K562 (cell line): ENCODE data around the gene FETUB. TPM values are rescaled to one million over a fixed set of nuclear protein-coding genes. Genes with fewer than 3 reads are reported as not detected.
A peak's percentile ranks its signal among the peaks of the same experiment; 100 is the strongest.

Source experiments
- ATF3 ChIP-seq, 2 experiments: fragments of 450-650 bp in 1 of 2; sonication (generic) in 1 of 2; formaldehyde crosslinking in 1 of 2; IDR thresholded peaks in 1 of 2; conservative IDR thresholded peaks in 1 of 2; 2 replicates each; pipeline versions ENCODE4 v1.6.1 to v1.8.1; 2016 to 2023; ENCODE audit warnings: mild to moderate bottlenecking in 2 of 2, moderate library complexity in 2 of 2, inconsistent platforms in 1 of 2, missing genetic modification reagents in 1 of 2
- FOXA1 ChIP-seq: fragments of 450-650 bp; IDR thresholded peaks from 2 replicates; pipeline ENCODE4 v1.6.1; 2016; ENCODE audit warnings: mild to moderate bottlenecking, borderline replicate concordance
- HDAC6 ChIP-seq: IDR thresholded peaks from 2 replicates; pipeline ENCODE4 v1.6.1; 2012; ENCODE audit warnings: low read depth, mild to moderate bottlenecking, control low read depth, inconsistent platforms, low read length, moderate library complexity
- NFIC ChIP-seq: fragments of 450-650 bp; IDR thresholded peaks from 2 replicates; pipeline ENCODE4 v1.6.1; 2017; ENCODE audit warnings: mild to moderate bottlenecking, inconsistent platforms
- NFIX ChIP-seq: fragments of 250-450 bp; sonication (Bioruptor Pico); IDR thresholded peaks from 2 replicates; pipeline ENCODE4 v1.4.0; 2020; ENCODE audit warnings: low read depth, mild to moderate bottlenecking, moderate library complexity
- PHF8 ChIP-seq: fragments of 200-600 bp; sonication (generic); IDR thresholded peaks from 2 replicates; pipeline ENCODE4 v1.6.1; 2012; ENCODE audit warnings: mixed run types, mild to moderate bottlenecking, inconsistent platforms, low read length, moderate library complexity, borderline replicate concordance
- RUNX1 ChIP-seq: sonication (generic); IDR thresholded peaks from 2 replicates; pipeline ENCODE4 v1.6.1; 2016; ENCODE audit warnings: antibody characterized with exemption, low read depth
- SMAD4 ChIP-seq: fragments of 250-450 bp; sonication (Bioruptor Pico); conservative IDR thresholded peaks from 2 replicates; pipeline ENCODE4 v1.8.0; 2021; ENCODE audit warnings: inconsistent platforms, mild to moderate bottlenecking, moderate library complexity
- TSHZ1 ChIP-seq: fragments of 250-450 bp; sonication (Bioruptor Pico); IDR thresholded peaks from 2 replicates; pipeline ENCODE4 v1.4.0; 2020; ENCODE audit warnings: mild to moderate bottlenecking, moderate library complexity
- UBTF ChIP-seq, 2 experiments: IDR thresholded peaks; 2 replicates each; pipeline ENCODE4 v1.6.1; 2012; ENCODE audit warnings: improper control_type of control experiment in 2 of 2, low read depth in 2 of 2, low read length in 2 of 2, borderline replicate concordance in 1 of 2
- ZFP91 ChIP-seq: sonication (generic); formaldehyde crosslinking; IDR thresholded peaks from 2 replicates; pipeline ENCODE4 v1.8.0; 2022; ENCODE audit warnings: mild to moderate bottlenecking, missing genetic modification reagents
- ZMIZ1 ChIP-seq, 2 experiments: fragments of 150-350 bp in 1 of 2; IDR thresholded peaks; 2 replicates each; pipeline ENCODE4 v1.6.1; 2012 to 2016; ENCODE audit warnings: low read depth in 2 of 2, low read length in 2 of 2, mild to moderate bottlenecking in 1 of 2, moderate library complexity in 1 of 2
- ZNF140 ChIP-seq: fragments of 250-450 bp; sonication (Bioruptor Pico); IDR thresholded peaks from 2 replicates; pipeline ENCODE4 v1.8.0; 2021; ENCODE audit warnings: moderate library complexity, mild to moderate bottlenecking, inconsistent platforms
- ZNF146 ChIP-seq: IDR thresholded peaks from one replicate; pipeline ENCODE4 v1.6.1; 2018; ENCODE audit warnings: missing compliant biosample characterization; ENCODE audit not compliant: unreplicated experiment
- ZNF584 ChIP-seq: fragments of 200-800 bp; sonication (Bioruptor generic); IDR thresholded peaks from 2 replicates; pipeline ENCODE4 v1.6.1; 2016; ENCODE audit warnings: low read depth, mild to moderate bottlenecking, missing genetic modification characterization, missing compliant biosample characterization
- polyA plus RNA-seq, 8 experiments: library from polyadenylated mRNA; depleted of rRNA in 4 of 8; stranded (reverse) in 5 of 8; unstranded in 3 of 8; fragments of >200 nt; fragmentation: Nextera tagmentation in 2 of 8; fragmentation: Illumina TruSeq in 1 of 8; extraction: Ambion mirVana in 2 of 8; extraction: Trizol in 1 of 8; gene quantifications; 2 replicates each; pipeline versions ENCODE4 v1.2.1 to v1.2.3, GENCODE V29; 2011 to 2014; ENCODE audit warnings: inconsistent platforms in 1 of 8, missing spikeins in 1 of 8
- total RNA-seq, 7 experiments: library from RNA; depleted of rRNA in 6 of 7; stranded (reverse); fragments of >200 nt in 6 of 7; fragmentation: Illumina TruSeq in 2 of 7; extraction: Trizol in 2 of 7; gene quantifications; 2 replicates each; pipeline versions ENCODE4 v1.2.1 to v1.2.3, GENCODE V29; 2011 to 2021; ENCODE audit warnings: low replicate concordance in 1 of 7

The FETUB gene
- total and polyA plus RNA-seq, 9 of the 15 experiments (the other 6 are each of a cell fraction or from before 2014, with no cell fraction given) = not detected

GRCh38 chr3:186700267-186700666 lies 60.1 kb downstream of the FETUB start (continued):
- TF ChIP-seq TSHZ1 = no peak
- TF ChIP-seq NFIC = peak; percentile 78
- TF ChIP-seq ZFP91 (CRISPR knock-in tag) = no peak
- peak; percentile 83 for TF ChIP-seq ATF3 (IDR thresholded peaks at IDR 0.05)
- TF ChIP-seq ATF3 (CRISPR knock-in tag; conservative IDR thresholded peaks at IDR 0.05) = no peak
- no peak for TF ChIP-seq PHF8
- TF ChIP-seq RUNX1 = no peak
- no peak for TF ChIP-seq HDAC6
- no peak for TF ChIP-seq ZNF584
- TF ChIP-seq SMAD4 = 0 out of 2 replicates have a peak, but pooled peaks have one; percentile 44
- TF ChIP-seq FOXA1 = no peak
- no peak for TF ChIP-seq ZNF146 (CRISPR knock-in tag)
- no peak for TF ChIP-seq NFIX (CRISPR knock-in tag)
- peak in 1 of 2 experiments; percentile 70; a peak in 1 of 4 replicates for TF ChIP-seq ZMIZ1 (IDR thresholded peaks at IDR 0.05; ENCODE audit: low read depth in 2 of 2, low read length in 2 of 2)
- no peak for TF ChIP-seq ZNF140 (CRISPR knock-in tag)
- no peak for TF ChIP-seq UBTF (IDR thresholded peaks at IDR 0.05; ENCODE audit: borderline replicate concordance in 1 of 2, low read depth in 2 of 2, low read length in 2 of 2)
